CD4-positive, alpha-beta T cell treated with Interleukin-2 at 100 ng/mL for 4 hours (primary cell): ENCODE measurements around the gene CCDC86.

Source experiments
- DNase-seq: peaks from one replicate; pipeline ENCODE4 v3.0.0-alpha.2; 2020; ENCODE audit warnings: low spot score

CCDC86 gene

DNA sequence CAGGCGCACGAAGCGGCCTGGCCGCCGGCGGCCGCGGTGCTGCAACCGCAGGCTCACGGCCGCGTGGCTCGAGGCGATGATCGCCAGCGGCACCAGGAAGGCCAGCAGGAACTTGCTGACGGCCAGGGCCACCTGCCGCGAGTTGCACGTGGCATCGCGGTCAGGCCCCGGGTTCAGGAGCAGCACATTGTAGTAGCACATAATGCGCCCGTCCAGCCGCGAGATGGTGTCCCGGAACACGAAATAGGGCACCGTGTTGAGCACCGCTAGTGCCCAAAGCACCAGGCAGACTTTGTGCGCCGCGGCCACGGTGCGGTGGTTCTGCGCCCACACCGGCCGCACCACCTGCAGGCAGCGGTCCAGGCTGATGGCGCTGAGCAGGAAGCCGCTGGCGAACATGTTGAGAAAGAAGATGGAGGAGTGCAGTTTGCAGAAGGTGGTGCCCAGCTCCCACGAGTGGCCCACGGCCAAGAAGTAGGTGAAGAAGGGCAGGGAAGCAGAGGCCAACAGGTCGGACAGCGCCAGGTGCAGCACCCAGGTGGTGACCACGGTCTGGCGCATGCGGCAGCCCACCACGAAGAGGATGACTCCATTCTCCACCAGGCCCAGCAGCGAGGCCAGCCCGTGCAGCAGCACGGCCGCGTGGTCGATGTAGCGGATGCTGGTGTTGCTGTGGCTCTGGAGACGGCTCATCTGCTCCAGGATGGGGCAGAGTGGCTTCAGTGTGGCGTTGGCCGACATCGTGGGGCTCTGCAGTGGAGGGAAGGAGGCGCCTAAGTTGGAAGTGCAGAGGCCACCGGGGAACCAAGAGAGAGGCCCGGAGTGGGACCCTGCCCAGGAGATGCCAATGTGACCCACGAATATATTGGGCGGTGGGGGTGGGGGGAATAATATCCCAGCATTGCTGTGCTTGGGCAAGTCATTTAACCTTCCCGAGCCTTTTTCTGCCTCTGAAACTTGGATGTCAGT lies 11.4 kb downstream of the CCDC86 start:
- no peak for DNase-seq

DNA sequence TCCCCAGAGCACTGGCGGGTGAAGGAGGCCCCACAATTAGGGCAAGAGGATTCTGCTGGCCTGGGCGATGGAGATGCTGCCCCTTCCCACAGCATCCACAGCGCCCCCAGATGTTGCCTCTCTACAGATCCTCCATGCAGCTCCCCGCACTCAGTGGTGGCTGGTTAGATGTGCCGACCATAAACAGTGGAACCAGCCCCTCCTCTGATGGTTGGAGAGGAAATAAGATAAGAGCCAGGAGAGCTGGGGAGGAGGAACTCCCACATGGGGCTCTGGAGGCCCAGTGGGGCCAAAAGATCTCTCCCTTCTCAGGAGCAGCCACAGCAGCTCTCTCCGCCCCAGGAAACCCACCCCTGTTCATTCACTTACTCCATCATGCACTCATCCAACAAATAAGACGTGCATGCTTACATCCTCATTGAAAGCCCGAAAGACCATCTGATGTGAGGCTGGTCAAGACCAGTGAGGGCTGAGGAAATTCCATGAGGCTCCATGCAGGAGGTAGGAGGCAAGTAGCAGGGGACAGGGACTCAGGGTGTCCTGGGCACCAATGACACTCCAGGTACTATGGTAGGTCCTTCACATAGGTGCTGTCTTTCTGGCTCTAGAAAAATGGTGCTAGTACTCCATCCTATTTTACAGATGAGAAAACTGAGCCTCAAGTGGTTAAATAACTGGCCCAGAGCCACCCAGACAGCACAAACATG lies 12.4 kb downstream of the CCDC86 start:
- no peak for DNase-seq

DNA sequence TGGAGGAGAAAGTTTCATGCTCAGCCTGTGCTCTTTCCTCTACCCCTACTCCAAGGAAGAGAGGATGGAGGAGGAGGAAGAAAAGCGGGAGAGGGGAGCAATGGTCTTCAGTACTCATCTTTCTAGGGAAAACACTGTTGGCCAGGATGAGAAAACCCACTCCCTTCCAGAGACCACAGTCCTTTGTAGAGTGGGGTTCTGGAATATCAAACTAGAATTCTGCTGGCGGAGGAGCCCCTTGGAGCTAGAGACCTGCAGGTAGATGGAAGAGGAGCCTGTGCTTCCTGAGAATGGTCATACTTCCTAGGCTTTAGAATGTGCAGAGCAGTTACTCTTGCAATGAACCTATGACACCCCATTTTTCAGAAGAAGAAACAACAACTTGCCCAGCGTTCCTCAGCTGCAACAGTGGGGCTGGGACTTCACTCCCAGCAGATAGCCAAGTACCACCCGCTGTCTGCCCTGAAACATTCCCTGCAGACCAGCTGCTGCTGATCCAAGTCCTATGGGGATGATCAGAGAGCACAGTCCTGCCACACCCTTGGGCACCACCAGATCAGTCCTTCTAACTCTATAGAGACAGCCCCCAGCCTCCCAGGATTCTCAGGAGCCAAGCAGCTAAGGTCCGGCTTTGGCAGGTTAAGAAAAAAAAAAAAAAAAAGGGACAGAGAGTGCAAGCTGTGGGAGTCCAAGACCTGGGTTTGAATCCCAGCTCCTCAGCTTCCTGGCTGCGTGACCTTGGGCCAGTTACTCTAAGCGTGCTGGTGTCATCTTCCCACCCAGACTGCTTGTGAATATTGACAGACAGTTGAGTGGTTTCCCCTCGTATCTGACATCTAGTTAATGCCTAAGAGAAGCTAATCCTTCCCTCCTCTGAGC lies 13.2 kb downstream of the CCDC86 start:
- no peak for DNase-seq

DNA sequence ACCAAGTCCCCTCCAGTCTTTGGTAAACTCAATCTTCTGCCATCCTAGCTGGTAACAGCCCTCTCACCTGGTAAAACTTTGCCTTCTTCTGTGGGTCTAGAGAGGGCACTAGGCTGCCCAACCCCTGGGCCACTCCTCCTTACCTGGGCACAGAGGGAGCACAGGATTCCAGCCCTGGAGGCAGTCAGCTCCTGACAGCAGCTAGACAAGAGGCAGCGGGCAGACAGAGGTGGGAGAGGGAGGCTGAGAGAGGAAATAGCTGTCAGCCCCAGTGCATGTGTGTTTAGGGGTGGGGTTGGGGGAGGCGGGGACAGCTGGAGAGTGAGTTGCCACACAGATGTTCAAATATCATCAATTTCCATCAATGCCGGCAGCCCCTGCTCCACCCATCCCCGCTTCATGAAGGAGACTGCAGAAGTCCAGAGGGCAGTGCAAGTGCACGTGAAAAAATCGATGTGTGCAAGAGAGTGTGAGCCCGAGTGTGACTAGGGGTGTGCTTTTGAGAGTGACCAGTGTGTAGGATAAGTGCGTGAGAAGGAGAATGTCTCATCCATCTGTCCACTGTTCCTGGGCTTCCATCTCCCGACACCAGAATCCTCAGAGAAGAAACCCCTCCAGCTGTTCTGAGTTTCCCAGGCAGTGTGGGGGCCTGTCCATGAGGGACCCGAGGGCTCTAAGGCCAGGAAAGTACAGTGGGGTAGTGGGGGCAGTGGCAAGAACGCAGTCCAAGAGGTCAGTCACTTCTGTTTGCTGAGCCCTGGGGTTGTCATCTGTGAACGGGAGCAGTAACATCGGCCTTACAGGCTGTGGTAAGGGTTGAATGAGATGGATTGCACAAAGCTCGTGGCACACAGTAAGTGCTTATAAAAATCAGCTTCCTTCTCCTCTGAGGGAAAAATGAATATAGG lies 14.1 kb downstream of the CCDC86 start, which contains the start of gene PTGDR2:
Gene PTGDR2, minus strand, starts transcription at position 225 of the 908 bp plus-strand sequence. CDS start 2,228 bp downstream, outside the sequence.
- DNase-seq: no peak

DNA sequence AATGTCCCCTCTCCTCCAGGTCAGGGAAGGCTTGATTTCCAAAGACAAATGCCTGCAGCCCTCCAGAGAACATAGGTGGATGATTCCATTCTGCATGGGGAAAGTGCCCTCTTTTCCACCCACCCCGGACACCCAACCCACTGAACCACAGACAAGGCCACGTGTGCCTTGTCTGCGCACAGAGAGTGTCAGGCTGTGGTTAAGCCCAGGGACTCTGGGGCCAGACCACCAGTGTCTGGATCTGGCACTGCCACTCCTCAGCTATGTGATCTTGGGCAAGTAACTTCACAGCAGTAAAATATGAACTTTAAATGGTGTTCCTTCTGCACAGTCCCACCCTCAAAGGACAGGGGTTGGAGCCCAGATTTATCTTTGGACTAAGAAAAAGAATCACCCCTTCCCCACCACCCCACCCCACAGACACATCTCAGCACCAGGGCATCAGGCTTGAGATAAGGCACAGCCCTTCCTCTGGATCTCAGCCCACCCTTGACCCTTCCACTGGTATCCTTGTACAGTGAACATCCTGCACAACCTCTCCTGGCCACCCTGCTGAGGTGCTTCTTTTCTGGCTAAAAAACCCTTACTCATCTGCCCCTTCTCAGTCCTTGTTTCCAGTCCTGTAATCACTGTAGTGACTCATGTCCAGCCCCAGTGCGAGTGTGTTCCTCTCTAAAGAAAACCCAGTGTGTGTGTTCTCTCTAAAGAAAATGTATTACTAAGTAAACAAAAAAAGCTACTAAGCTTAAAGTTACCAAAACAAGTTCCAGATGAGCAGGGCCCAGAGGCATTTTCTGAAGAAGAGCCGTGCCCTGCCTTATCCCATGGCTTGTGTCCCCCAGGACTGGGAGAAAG lies 15.7 kb downstream of the CCDC86 start:
- DNase-seq: no peak

DNA sequence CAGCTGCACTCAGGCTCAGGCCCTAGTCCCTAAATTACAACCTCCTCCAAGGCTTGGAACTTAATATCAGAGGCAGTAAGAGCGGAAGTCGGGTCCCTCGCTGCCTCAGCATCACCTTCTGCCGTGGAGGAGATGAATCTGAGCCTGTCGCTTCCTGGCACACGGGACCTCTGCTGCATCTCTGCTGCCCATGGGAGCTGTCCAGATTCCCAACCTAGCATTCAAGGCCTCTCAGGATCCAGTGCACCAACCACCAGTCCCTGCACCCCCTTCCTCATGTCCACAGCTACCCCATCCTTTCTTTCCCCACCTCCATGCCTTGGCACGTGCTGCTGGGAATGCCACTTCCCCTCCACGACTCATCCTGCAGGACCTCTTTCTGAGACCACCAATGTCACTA lies 16.3 kb downstream of the CCDC86 start:
- no peak for DNase-seq

DNA sequence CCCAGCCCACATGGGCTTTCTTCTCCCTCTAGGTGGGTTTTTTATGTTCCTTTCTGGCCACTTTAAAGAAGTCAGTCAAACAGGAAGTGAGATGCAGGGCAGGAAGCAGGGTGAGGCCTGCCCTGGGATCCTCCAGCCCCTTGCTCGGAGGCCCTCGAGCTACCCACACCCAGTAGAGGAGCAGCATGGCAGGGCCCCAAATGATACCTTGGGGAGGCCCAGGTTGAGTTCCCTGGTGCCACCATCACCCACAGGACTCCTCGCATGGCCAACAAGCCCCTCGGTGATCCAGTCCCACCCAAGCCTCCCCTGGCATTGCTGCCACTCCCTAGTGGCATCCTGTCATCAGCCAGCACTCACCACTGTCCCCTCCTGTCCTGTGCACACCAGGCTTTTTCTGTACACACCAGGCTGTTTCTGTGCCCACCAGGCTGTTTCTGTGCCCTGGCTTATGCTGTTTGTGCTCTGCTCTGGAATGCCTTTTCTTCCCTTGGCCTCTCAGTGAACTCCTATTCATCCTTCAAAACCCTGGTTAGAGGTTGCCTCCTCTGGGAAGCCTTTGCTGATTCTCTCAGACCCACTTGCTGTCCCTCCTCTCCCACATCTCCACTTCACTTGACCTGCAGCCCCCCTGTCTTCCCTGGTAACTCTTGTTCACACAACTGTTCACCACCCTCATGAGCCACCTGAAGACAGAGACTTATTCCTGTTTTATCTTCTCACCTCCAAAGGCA lies 17.0 kb downstream of the CCDC86 start:
- DNase-seq: no peak

DNA sequence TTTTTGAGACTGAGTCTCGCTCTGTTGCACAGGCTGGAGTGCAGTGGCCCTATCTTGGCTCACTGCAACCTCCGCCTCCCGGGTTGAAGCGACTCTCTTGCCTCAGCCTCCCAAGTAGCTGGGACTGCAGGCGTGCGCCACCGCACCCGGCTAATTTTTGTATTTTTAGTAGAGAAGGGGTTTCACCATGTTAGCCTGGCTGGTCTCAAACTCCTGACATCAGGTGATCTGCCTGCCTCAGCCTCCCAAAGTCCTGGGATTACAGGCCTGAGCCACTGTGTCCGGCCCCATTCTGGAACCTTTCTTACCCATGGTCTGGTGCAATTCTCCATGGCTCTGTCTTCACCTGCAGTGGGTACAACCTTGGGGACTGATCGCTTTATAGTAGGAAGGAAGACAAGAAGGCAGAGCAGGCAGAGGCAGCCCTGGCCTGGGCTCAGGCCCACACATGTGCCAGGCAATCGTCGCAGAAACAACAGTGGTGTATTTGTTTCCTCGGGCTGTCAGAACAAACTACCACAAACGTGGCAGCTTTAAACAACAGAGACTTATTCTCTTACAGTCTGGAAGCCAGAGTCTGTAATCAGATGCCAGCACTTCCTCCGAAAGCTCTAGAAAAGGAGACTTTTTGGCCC lies 17.8 kb downstream of the CCDC86 start:
- no peak for DNase-seq

DNA sequence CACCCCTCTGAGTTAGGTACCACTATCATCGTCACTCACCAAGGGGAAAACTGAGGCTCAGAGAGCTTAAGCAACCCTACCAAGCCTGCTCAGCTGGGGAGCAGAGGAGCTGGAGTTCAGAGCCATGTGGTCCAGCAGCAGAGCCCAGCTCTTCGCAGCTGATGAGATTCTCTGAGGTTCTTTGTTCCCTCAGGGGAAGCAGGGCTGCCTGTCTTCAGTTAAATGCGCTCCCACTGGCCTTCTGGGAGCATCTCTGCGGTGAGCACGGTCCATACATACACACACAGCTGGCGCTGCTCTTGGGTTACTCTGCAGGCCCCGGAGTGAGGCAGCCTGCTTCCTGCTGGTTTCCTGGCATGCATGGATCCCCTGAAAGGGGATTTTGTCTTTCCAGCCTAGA lies 19.0 kb downstream of the CCDC86 start:
- no peak for DNase-seq

DNA sequence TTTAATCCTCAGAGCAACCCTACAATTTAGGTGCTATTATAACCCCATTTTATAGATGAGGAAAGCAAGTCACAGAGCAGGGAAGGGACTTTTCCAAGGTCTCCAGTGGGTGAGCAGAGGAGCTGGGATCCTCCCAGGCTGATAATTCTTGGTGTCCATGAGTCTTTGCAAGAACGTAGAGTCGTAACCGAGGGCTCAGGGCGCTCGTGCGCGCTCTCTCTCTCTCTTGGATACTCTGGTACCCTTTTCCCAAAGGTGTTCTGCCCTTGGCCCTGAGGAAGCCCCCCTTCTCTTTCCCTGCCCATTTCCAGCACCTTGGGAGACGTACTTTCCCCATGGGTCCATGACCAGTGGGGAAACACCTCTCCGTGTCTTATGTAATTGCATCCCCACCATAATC lies 20.3 kb downstream of the CCDC86 start:
- no peak for DNase-seq

DNA sequence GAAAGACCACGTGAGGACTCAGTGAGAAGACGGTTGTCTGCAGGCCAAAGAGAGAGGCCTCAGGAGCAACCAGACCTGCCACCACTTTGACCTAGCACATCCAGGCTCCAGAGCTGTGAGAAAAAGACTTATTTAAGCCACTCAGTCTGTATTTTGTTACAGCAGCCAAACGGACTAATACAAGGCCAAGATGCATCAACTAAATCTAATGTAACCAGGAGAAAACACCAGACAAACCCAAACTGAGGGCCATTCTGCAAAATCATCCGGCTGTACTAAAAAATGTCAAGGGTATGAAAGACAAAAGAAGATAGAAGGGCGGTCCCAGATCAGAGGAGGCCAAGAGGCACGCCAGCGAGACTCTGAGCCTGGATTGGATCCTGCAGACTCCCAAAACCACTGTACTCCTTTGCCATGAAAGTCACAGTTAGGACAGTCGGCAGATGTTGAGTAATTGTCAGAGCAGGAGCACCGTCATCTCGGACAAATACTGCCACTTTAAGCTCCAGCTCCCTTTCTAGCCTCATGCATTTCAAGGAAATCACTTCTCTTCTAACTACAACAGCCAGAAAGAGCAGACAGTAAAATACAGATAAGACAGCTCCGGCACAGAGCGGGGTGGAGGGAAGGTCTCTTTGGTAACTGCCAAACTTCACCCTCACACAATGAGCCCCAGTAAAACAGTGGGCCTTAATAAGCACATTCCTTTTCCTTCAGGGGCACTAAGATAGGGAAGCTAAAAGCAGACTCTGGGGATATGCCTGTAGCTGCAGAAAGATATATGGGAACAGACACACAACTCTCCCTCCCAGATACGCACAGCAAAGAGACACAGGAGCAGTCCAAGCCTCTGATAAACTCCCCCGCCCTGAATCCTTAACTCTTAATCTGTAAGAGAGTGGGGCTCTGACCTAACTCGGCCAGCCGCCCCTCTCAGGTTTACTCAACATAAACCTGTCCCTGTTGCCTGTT lies 21.9 kb downstream of the CCDC86 start:
- no peak for DNase-seq

DNA sequence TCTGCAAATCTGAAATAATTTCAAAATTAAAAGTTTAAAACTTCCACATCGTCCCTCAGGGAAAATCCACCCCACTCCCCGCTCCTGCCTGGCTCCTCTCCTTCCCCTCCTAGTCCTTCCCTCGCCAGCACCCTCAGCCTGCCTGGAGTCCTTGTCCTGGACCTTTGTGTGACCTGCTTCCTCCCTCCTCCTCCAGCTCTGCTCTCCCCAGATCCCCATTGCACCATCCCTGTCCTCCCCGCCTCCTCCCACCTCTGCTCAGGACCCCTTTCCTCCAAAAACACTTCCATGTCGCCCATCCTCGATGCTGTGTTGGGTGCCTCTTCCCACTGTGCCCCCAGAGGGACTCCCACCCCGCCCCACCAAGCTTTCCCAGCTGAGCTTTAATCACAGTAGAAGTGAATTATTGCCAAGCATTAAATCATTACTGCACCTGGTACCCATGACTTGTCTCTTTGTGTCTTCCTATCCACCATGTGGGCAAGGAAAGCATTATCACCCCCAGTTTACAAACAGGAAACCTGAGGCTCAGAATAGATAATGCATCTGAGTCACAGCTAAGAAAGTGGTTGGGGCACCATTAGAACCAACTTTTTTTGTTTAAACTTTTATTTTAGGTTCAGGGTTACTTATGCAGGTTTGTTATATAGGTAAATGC lies 23.1 kb downstream of the CCDC86 start:
- DNase-seq: no peak

DNA sequence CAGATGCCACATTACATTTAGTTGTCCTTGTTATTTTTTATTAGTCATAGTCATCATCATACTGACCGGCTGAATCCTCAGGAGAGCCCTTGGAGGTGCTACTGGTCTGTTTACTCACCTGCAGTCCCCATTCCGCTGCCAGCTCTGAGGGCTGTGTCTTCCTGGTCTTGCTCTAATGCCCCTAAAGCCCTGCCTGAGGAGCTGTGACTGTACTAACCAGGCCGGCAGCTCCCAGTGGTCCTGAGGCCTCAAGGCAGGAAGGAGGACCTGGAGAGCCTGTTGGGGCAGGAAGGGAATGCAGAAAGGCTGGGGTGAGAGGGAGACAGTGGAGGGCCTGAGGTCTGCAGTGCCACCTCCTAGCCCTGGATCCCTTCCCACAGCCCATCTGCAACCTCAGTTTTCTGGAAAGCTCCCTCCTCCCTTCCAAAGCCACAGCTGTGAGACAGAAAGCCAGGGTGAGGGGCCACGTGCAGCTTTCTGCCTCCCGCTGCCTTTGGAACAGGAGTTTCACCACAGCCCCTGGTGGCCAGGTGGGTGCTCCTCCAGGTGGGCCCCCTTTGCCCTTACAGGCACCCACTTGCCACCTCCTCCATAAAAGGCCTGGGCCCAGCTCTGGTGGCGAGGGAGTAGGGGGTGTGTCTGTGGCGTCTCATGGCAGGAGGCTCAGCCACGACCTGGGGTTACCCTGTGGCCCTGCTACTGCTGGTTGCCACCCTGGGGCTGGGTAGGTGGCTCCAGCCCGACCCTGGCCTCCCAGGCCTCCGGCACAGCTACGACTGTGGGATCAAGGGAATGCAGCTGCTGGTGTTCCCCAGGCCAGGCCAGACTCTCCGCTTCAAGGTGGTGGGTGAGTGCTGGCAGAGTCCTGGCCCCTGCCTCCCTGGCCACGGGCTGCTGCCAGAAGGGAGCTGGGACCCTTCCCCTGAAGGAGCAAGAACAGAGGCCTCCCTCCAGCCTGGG lies 25.3 kb downstream of the CCDC86 start, which contains the start of gene ZP1:
Gene ZP1, plus strand, starts transcription at position 632 of the 960 bp plus-strand sequence. Its CDS starts 20 bp downstream, at position 652.
- DNase-seq: no peak

DNA sequence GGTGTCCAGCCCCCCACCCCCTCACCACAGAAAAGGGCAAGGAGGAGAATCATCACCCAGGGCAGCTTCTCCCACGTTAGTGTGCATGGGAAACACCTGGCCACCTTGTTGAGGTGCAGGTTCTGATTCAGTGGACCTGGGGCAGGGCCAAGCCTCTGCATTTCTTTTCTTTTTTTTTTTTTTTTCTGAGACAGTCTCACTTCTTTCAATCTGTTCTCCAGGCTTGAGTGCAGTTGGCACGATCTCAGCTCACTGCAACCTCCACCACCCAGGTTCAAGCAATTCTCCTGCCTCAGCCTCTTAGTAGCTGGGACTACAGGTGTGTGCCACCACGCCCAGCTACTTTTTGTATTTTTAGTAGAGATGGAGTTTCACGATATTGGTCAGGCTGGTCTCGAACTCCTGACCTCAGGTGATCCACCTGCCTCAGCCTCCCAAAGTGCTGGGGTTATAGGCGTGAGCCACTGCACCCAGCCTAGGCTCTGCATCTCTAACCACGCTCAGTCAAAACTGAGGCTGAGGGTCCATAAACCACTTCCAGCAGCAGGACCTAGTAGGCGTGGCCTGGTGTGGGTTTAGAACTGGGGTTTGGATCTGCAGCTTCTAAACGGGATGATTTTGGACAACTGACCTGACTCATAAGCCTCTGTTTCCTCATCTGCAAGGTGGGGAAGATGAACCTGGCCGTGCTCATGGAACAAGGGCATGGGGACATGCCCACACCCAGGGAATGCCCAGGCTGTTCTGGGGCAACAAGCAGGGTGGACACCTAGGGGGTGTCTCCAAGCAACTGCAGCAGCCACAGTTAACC lies 26.2 kb downstream of the CCDC86 start:
- DNase-seq: no peak
